ENCODE measurements around the gene SLC16A1.

SLC16A1 gene

GRCh38 chr1:112868191-112868590, 87.8 kb downstream of the SLC16A1 start:
- Histone ChIP-seq H3K36me3 (ENCODE audit: insufficient read depth, low read length) (no peaks in the 10 kb centered on the region), H4K20me1 (ENCODE audit: insufficient read depth, low read length, poor library complexity, severe bottlenecking) (no peaks in the 10 kb centered on the region), H3K9me3 (ENCODE audit: insufficient read depth, low read depth, low read length) (no peaks in the 10 kb centered on the region), H3K27me3 (ENCODE audit: insufficient read depth, low read length, poor library complexity, severe bottlenecking) (no peaks in the 10 kb centered on the region), H2AFZ (ENCODE audit: low read length) (no peak overlapping the region), H3K4me1 (ENCODE audit: insufficient read depth, low read length, poor library complexity, severe bottlenecking) (no peaks in the 10 kb centered on the region), H3K4me2 (ENCODE audit: low read depth, low read length, poor library complexity, severe bottlenecking) (no peak overlapping the region), H3K9ac (ENCODE audit: low read depth, low read length, poor library complexity, severe bottlenecking) (no peak overlapping the region), H3K79me2 (ENCODE audit: insufficient read depth, low read length) (no peaks in the 10 kb centered on the region), H3K9me2 (replicated peaks; ENCODE audit: low read depth, low read length) (no peaks in the 10 kb centered on the region), H3K4me3 (ENCODE audit: low read length, poor library complexity, severe bottlenecking) (no peak overlapping the region), H3F3A (ENCODE audit: low read depth) (no peaks in the 10 kb centered on the region)
- no peak for TF ChIP-seq EZH2phosphoT487 (IDR thresholded peaks at IDR 0.05; ENCODE audit: borderline replicate concordance)
- no peak for TF ChIP-seq CTCF (conservative IDR thresholded peaks at IDR 0.05; ENCODE audit: low read length)

- Histone ChIP-seq H3K79me2 (ENCODE audit: insufficient read depth, low read length) (no peaks in the 10 kb centered on the region), H3F3A (ENCODE audit: low read depth) (no peaks in the 10 kb centered on the region), H3K27me3 (ENCODE audit: insufficient read depth, low read length, poor library complexity, severe bottlenecking) (no peaks in the 10 kb centered on the region), H3K4me2 (ENCODE audit: low read depth, low read length, poor library complexity, severe bottlenecking) (no peak overlapping the region), H2AFZ (ENCODE audit: low read length) (no peak overlapping the region), H3K4me3 (ENCODE audit: low read length, poor library complexity, severe bottlenecking) (no peak overlapping the region), H3K36me3 (ENCODE audit: insufficient read depth, low read length) (no peaks in the 10 kb centered on the region), H3K9ac (ENCODE audit: low read depth, low read length, poor library complexity, severe bottlenecking) (no peak overlapping the region), H3K4me1 (ENCODE audit: insufficient read depth, low read length, poor library complexity, severe bottlenecking) (no peaks in the 10 kb centered on the region), H4K20me1 (ENCODE audit: insufficient read depth, low read length, poor library complexity, severe bottlenecking) (no peaks in the 10 kb centered on the region), H3K9me3 (ENCODE audit: insufficient read depth, low read depth, low read length) (no peaks in the 10 kb centered on the region), H3K9me2 (replicated peaks; ENCODE audit: low read depth, low read length) (no peaks in the 10 kb centered on the region)
- TF ChIP-seq EZH2phosphoT487 (IDR thresholded peaks at IDR 0.05; ENCODE audit: borderline replicate concordance) = no peak
- no peak for TF ChIP-seq CTCF (conservative IDR thresholded peaks at IDR 0.05; ENCODE audit: low read length)
Measured at GRCh38 chr1:112866981-112867380, 89.0 kb downstream of the SLC16A1 start.

- no peak overlapping the region for H3K4me3 ChIP-seq (ENCODE audit: low read length, poor library complexity, severe bottlenecking)
- no peaks in the 10 kb centered on the region for H3K9me3 ChIP-seq (ENCODE audit: insufficient read depth, low read depth, low read length)
- H3K9ac ChIP-seq (ENCODE audit: low read depth, low read length, poor library complexity, severe bottlenecking) = no peak overlapping the region
- H3K4me1 ChIP-seq (ENCODE audit: insufficient read depth, low read length, poor library complexity, severe bottlenecking) = no peaks in the 10 kb centered on the region
- H3K36me3 ChIP-seq (ENCODE audit: insufficient read depth, low read length) = no peaks in the 10 kb centered on the region
- H2AFZ ChIP-seq (ENCODE audit: low read length) = no peak overlapping the region
- no peaks in the 10 kb centered on the region for H3K27me3 ChIP-seq (ENCODE audit: insufficient read depth, low read length, poor library complexity, severe bottlenecking)
- no peak overlapping the region for H3K4me2 ChIP-seq (ENCODE audit: low read depth, low read length, poor library complexity, severe bottlenecking)
- no peaks in the 10 kb centered on the region for H3F3A ChIP-seq (ENCODE audit: low read depth)
- H3K79me2 ChIP-seq (ENCODE audit: insufficient read depth, low read length) = no peaks in the 10 kb centered on the region
- no peak for TF ChIP-seq CTCF (conservative IDR thresholded peaks at IDR 0.05; ENCODE audit: low read length)
- TF ChIP-seq EZH2phosphoT487 (IDR thresholded peaks at IDR 0.05; ENCODE audit: borderline replicate concordance) = no peak
- H3K9me2 ChIP-seq (replicated peaks; ENCODE audit: low read depth, low read length) = no peaks in the 10 kb centered on the region
- no peaks in the 10 kb centered on the region for H4K20me1 ChIP-seq (ENCODE audit: insufficient read depth, low read length, poor library complexity, severe bottlenecking)
Measured at GRCh38 chr1:112866151-112866550, 89.8 kb downstream of the SLC16A1 start.
